ENCODE measurements around the gene PLPPR5. TPM values are rescaled to one million over a fixed set of nuclear protein-coding genes. Genes with fewer than 3 reads are reported as not detected.

The PLPPR5 gene
- total and polyA plus RNA-seq, 2 of the 8 experiments (the other 6 are each of a cell fraction or from before 2014, with no cell fraction given), result 1.9 to 5.6 TPM

DNA sequence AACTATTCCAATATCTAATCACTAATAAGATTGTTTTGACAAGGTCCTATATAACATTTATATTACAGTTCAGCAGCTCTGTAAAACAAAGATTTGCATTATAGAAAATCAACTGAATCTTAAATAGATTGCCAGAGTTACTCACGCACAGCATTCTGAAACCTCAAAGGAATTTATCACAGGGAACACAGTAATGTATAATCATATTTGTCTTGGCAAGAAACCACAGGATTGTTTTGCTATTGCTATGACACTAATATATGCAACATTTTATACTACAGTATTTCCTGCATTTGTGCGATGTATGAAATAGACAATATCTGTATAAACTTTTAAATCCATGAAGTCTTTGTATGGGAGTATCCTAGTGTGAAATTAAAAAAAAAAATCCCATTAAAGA is 101.4 kb downstream of the PLPPR5 start:
- no peak overlapping the region for H2AFZ ChIP-seq (ENCODE audit: low read length)
- 98% methylated on average over 2 of the region's 2 CpGs; no CpG with 5 or more reads in 1 of the 2 experiments for WGBS, 2 experiments (ENCODE audit: extremely low coverage in 1 of 2, insufficient coverage in 1 of 2, insufficient read length in 1 of 2, insufficient replicate concordance in 2 of 2, low coverage in 1 of 2, low lambda C conversion rate in 2 of 2, missing lambda C conversion rate in 1 of 2)
- H3K9me3 ChIP-seq (ENCODE audit: insufficient read depth in 2 of 2, low read depth in 1 of 2, low read length in 1 of 2), result no peaks in the 10 kb centered on the region
- no peaks in the 10 kb centered on the region for H3K4me1 ChIP-seq (replicated peaks in 1 of 4; ENCODE audit: control insufficient read depth in 3 of 4, insufficient read depth in 4 of 4, low read length in 3 of 4)
- no peak overlapping the region for H3K4me3 ChIP-seq (ENCODE audit: extremely low read depth in 1 of 4, insufficient read depth in 2 of 4, low read depth in 3 of 4, low read length in 4 of 4)
- no peak overlapping the region for H2BK12ac ChIP-seq (ENCODE audit: low read depth, low read length)
- CTCF ChIA-PET (ENCODE audit: partially characterized antibody), result interaction anchor here (0.6 kb wide), 1 partner anchor 273 kb away, joined by 3 read pairs; no protein-coding TSS in a partner anchor
- H2BK120ac ChIP-seq (replicated peaks; ENCODE audit: low read depth, low read length), result no peak overlapping the region
- H3K4ac ChIP-seq (replicated peaks; ENCODE audit: insufficient read length, low read depth, low read length), result no peak overlapping the region
- H4K5ac ChIP-seq (ENCODE audit: insufficient read length, low read depth, low read length), result no peak overlapping the region
- no peak overlapping the region for H2BK15ac ChIP-seq (ENCODE audit: low read length)
- no peak for DNase-seq (ENCODE audit: low read depth in 1 of 2, low spot score in 2 of 2)
- no peak overlapping the region for H3K4me2 ChIP-seq (ENCODE audit: insufficient read depth in 1 of 2, low read depth in 2 of 2, low read length in 2 of 2)
- H2AK5ac ChIP-seq (ENCODE audit: low read depth, low read length), result no peak overlapping the region
- FAIRE-seq, result no peak
- no peaks in the 10 kb centered on the region for H3K79me1 ChIP-seq (ENCODE audit: low read depth, low read length)
- no peak overlapping the region for H3K23ac ChIP-seq (ENCODE audit: insufficient read length)
- no peak overlapping the region for H3K18ac ChIP-seq (ENCODE audit: extremely low read depth, low read length)
- H2BK20ac ChIP-seq (ENCODE audit: low read length), result no peak overlapping the region
- no peaks in the 10 kb centered on the region for H3K36me3 ChIP-seq (ENCODE audit: control insufficient read depth in 2 of 4, insufficient read depth in 4 of 4, low read length in 3 of 4)
- no peaks in the 10 kb centered on the region for H3K27me3 ChIP-seq (replicated peaks in 1 of 4; ENCODE audit: control insufficient read depth in 3 of 4, extremely low read depth in 1 of 4, insufficient read depth in 3 of 4, low read length in 3 of 4)
- no peaks in the 10 kb centered on the region for H3K79me2 ChIP-seq (ENCODE audit: control insufficient read depth in 1 of 2, insufficient read depth in 2 of 2, low read length in 2 of 2)
- no peak overlapping the region for H2BK5ac ChIP-seq (ENCODE audit: low read depth, low read length)
- H3K27ac ChIP-seq (ENCODE audit: low read depth, low read length), result no peak overlapping the region
- H3K23me2 ChIP-seq (ENCODE audit: low read depth, low read length), result no peaks in the 10 kb centered on the region
- H4K8ac ChIP-seq (ENCODE audit: extremely low read depth, insufficient read depth, low read length), result no peak overlapping the region
- no peaks in the 10 kb centered on the region for H4K20me1 ChIP-seq (replicated peaks in 1 of 2; ENCODE audit: control insufficient read depth in 1 of 2, insufficient read depth in 2 of 2, low read length in 2 of 2)
- no peak overlapping the region for H3K14ac ChIP-seq (ENCODE audit: insufficient read length)
- H4K91ac ChIP-seq (replicated peaks; ENCODE audit: insufficient read length, low read length), result no peak overlapping the region
- H3K56ac ChIP-seq (replicated peaks; ENCODE audit: insufficient read length, low read depth, low read length), result no peak overlapping the region
- POLR2A ChIA-PET (ENCODE audit: partially characterized antibody), result no interaction called here
- H3K9ac ChIP-seq (replicated peaks in 1 of 4; ENCODE audit: extremely low read depth in 1 of 4, low read depth in 3 of 4, low read length in 3 of 4), result no peak overlapping the region
- TF ChIP-seq CHD2 (IDR thresholded peaks at IDR 0.05; ENCODE audit: low read length) (no peak), CBX5 (IDR thresholded peaks at IDR 0.05; ENCODE audit: low read depth, low read length) (no peak), RBBP5 (IDR thresholded peaks at IDR 0.05; ENCODE audit: borderline replicate concordance, low read depth, low read length) (no peak), SIRT6 (IDR thresholded peaks at IDR 0.05; ENCODE audit: low read length) (no peak)
- TF ChIP-seq, protein P1, sequence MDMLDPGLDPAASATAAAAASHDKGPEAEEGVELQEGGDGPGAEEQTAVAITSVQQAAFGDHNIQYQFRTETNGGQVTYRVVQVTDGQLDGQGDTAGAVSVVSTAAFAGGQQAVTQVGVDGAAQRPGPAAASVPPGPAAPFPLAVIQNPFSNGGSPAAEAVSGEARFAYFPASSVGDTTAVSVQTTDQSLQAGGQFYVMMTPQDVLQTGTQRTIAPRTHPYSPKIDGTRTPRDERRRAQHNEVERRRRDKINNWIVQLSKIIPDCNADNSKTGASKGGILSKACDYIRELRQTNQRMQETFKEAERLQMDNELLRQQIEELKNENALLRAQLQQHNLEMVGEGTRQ (IDR thresholded peaks at IDR 0.05; ENCODE audit: low read length), result no peak
